GM21367 (cell line): ENCODE measurements around the gene PPT2.

ENCODE experiments used
- ATAC-seq: cut with Tn5 transposase; IDR thresholded peaks from one replicate; pipeline ENCODE4 v1.9.1; 2021; ENCODE audit not compliant: unreplicated experiment

The PPT2 gene

GRCh38 chr6:32151181-32151862 lies 2.6 kb upstream of the PPT2 start:
- no peak for ATAC-seq

DNA sequence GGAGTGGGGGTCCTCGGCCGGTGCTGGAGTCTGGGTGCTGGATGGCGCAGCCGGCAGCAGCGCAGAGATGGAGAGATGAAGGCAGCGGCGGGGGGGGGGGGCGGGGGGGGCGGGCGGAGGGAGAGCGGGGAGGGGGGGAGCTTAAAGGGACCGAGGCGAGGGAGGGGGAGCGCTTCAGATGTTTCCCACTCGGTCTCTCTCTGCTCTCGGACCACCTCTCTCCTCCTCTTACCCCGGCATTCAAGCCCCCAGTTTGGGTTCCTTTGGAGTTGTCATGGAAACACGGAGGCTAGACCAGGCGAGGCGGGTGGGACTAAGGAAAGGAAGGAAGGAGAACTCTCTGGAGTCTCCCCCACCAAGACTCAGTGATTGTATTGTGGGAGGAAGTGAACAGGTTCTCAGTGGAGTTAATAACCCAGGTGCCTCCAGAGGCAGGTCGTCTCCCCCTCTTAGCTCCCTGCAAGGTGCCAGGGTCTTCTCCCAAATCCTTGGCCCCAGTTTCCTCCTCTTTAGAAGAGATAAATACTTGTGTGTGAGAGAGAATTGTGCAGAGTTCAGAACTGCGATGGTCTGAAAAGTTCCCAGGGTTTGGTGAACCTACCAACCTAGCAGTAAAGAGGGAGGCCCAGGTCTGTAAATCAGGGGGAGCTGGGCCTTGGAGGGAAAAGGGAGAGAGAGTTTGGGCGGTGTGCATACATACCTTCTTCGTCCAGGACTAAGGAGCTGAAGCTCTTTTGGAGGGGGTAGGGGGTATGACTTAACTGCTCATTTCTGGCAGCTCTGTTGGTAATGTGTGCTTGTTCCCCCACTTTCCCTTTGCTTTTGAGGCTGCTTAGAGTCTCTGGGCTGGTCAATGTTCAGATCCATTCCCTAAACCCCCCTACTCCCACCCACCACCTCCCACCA lies 1.8 kb upstream of the PPT2 start, which contains the start of gene PRRT1:
TSS of gene PRRT1 (minus strand) at position 77 of the 906 bp plus-strand sequence. CDS start 112 bp downstream, outside the sequence.
- ATAC-seq, result no peak

DNA sequence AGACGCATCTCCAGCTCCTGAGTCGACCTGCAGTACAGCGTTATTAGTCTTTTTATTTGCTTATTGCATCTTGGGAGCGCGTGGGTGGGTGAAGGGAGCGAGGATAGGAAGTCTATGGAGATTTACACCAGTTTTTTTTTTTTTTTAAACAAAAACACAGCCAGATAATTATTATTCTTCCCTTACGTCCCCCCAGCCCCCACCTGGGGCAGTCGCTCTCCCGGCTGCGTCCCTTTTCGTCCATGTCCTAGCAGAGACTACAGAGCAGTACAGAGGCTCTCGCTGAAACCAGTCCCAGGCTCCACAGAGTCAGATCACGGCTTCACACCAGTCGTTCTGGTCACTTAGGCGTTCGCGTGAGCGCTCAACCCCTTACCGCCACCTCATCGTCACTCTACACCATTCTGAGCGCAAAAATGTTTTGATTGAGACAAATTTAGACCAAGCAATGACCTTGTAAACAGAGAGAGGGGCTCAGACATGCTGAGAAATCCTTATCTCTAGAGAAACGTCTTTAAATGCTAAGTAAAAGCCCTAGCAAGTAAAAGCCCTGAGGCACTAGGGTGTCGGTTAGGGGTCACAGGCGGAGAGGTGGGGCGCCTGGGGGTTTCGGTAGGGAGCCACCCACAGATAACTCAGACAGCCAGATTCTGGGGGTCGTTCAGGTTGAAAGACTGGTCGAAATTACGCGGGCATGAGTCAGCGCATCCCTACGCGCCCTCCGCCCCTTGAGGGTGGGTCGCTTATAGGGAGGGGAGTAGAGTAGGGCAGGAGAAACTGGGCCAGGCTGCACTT lies 975 bp upstream of the PPT2 start:
- ATAC-seq, result no peak

GRCh38 chr6:32154514-32155161 lies 697 bp downstream of the PPT2 start:
- no peak for ATAC-seq

DNA sequence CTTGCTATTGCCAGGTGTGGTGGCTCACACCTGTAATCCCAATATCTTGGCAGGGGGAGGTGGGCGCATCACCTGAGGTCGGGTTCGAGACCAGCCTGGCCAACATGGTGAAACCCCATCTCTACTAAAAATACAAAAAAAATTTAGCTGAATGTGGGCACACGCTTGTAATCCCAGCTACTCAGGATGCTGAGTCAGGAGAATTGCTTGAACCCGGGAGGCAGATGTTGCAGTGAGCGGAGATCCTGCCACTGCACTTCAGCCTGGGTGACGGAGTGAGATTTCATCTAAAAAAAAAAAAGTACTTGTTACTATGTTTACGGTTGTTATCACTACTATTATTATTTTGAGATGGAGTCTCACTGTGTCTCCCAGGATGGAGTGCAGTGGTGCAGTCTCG lies 3.0 kb downstream of the PPT2 start:
- ATAC-seq, result no peak

DNA sequence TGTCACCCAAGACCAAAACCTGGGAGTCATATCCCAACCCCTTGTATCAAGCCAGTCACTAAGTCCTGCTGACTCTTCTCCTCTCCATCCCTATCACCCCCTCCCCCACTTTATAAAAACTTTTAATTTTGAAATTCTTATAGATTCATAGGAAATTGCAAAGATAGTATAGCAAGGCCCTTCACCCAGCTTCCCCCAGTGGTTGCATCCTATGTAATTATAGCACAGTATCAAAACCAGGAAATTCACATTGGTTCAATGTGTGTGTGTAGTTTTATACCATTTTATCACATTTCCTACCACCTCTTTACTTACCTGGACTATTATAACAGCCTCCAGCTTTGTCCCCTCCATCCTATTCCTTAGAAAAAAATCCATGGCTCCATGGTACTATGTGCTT lies 4.1 kb downstream of the PPT2 start:
- no peak for ATAC-seq

- no peak for ATAC-seq
Observed at GRCh38 chr6:32163559-32164258, 9.8 kb downstream of the PPT2 start.

- no peak for ATAC-seq
Observed at GRCh38 chr6:32164295-32164694, 10.4 kb downstream of the PPT2 start, which contains the start of gene EGFL8. Gene EGFL8 (plus strand): TSS chr6:32164595. CDS start chr6:32166166, 1,571 bp downstream.

DNA sequence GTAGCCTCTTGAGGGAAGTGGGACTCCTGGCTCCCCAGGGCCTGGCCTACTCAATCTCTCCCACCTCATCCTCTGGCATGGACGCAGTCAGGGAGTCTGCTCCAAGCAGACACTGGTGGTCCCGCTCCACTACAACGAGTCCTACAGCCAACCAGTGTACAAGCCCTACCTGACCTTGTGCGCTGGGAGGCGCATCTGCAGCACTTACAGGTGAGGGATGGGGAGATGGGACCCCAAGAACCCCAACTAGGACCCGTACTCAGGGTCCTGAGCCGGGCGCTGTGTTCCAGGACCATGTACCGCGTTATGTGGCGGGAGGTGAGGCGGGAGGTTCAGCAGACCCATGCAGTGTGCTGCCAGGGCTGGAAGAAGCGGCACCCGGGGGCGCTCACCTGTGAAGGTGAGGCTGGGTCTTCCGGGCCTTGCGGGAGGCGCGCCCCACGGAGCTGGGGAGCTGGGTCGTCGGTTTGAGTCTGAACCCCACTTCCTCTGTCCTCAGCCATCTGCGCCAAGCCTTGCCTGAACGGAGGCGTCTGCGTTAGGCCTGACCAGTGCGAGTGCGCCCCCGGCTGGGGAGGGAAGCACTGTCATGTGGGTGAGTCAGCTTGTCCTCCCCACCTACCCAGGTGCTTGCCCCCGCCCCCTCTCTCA lies 12.6 kb downstream of the PPT2 start:
- ATAC-seq, result no peak

GRCh38 chr6:32167154-32167760 lies 13.3 kb downstream of the PPT2 start:
- ATAC-seq, result no peak

DNA sequence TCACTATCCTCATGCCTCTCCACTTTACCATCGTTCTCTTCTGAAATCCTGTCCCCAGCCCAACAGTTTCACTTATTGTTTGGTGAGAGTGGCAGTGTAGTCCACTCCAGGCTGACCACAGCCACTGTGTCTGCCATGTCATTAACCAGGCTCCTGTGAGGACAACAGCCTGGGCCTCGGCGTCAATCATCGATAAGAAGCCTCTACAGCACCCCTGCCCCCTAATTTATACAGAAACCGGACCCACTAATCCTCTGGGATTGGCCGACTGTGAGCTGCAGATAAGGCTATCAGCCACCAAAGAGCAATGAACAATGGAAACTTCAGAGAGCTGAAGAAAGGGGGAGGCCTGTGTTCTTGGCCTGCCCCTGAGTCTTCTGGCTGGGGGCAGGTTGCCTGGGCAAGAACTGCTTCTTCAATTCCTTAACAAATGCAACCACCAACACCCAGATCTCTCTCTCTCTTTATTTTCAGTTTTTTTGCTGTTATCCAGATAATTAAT lies 13.9 kb downstream of the PPT2 start:
- ATAC-seq, result no peak

GRCh38 chr6:32168350-32168749 lies 14.4 kb downstream of the PPT2 start:
- ATAC-seq, result no peak

DNA sequence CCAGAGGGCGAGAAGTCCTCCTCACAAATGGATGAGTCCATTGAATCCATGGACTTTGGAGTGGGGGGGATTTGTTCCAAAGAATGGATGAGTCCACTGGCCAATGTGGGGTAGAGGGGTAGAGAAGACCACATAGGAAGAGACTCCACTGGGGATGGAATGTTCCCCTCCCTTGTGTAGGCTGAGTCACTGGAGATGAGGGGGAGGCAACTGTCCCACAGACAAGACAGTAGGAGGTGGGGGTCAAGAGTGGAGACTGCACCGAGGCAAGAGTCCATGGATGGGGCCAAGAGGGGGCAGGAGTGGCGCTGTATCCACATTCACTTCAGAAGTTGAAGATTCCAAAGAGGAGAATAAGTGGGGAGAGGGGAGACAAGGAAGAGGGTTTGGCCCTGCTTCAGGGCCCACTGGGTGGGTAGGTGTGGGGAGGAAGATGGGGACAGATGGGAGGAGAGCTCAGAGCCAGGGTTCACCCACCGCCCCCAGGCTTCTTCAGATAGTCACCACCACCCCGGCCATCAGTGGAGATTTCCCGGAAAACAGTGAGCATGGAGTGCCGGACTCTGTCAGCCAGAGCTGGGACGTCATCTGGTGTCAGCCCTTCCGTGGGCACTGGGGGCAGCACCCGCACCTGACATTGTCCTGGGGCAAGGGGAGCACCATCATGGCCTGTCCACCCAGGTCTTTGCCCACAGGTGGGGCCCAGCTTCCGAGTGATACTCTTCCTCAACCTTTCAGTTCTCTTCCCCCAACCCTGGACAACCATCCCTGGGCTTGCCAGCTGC lies 15.1 kb downstream of the PPT2 start:
- ATAC-seq, result no peak

DNA sequence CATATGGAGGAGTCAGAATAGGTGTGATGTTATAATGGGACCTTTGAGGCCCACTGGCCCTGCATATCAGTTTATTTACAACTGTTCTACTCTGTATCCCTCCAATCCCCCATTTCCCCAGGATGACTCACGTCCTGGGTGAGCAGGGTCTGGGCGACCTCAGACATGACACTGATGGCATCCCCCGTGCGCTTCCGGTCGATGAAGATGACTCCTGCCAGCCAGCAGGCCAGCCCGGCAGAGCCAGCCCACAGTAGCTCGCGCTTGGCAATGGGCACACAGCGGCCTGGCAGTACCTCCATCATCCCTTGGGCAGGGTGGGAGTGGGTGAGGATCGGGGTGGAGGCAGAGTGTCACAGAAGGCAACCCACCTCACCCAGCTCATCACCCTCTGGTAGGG lies 16.4 kb downstream of the PPT2 start:
- no peak for ATAC-seq

DNA sequence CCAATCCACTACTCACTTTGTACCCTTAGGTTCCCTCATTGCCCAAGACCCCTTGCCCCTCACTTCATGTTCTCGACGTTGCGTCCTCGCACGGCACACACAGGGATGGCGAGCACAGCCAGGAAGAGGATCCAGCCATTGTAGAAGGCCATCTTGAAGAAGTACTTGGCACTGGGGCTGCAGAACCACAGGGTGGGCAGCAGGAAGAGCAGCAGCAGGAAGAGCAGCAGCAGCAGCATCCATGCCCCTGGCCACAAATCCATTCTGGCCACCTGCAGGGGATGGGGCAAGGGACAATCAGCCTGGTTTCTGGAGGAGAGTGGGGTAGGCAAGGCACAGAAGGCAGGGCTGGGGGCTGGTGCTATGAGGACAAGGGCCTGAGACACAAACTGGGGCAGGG lies 17.3 kb downstream of the PPT2 start:
- ATAC-seq, result no peak

- ATAC-seq, result no peak
Observed at GRCh38 chr6:32173051-32173727, 19.2 kb downstream of the PPT2 start.

DNA sequence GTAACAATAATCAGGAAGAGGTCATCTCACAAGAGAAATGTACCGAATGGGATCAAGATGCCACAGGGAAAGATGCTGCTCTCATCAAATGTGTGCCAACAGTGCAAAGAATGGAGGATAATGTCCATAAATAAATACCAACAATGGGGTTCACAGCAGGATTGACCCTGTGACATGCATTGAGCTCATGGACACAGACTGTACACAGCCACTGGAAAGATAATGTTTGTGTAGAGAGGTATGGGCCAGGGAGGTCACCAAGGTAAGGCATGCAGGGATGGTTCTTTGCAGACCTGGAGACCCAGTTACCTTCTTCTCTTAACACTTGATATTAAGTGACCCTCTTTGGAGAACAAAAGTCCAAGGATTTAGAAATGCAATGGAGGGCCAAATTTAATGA lies 20.5 kb downstream of the PPT2 start:
- ATAC-seq, result no peak

- no peak for ATAC-seq
Observed at GRCh38 chr6:32175322-32175710, 21.4 kb downstream of the PPT2 start.
